Measurements from ENCODE around the gene CFAP410. TPM values are rescaled to one million over a fixed set of nuclear protein-coding genes. Genes with fewer than 3 reads are reported as not detected.

CFAP410 gene
- total RNA-seq, 1 donor from 2014 or later = 11.2 TPM

- no peak overlapping the region for H3K4me3 ChIP-seq (ENCODE audit: low read depth, low read length)
- TF ChIP-seq CTCF (conservative IDR thresholded peaks at IDR 0.05; ENCODE audit: low read depth, low read length) = no peak
- no peak for DNase-seq (ENCODE audit: low read depth)
These were observed 36.6 kb upstream of the CFAP410 start for GRCh38 chr21:44375761-44376241.

GRCh38 chr21:44375281-44375651 is 36.1 kb upstream of the CFAP410 start:
- H3K4me3 ChIP-seq (ENCODE audit: low read depth, low read length) = no peak overlapping the region
- no peak for TF ChIP-seq CTCF (conservative IDR thresholded peaks at IDR 0.05; ENCODE audit: low read depth, low read length)
- no peak for DNase-seq (ENCODE audit: low read depth)

- no peak for TF ChIP-seq CTCF (conservative IDR thresholded peaks at IDR 0.05; ENCODE audit: low read depth, low read length)
- DNase-seq (ENCODE audit: low read depth) = no peak
- H3K4me3 ChIP-seq (ENCODE audit: low read depth, low read length) = no peak overlapping the region
These were observed 35.6 kb upstream of the CFAP410 start for GRCh38 chr21:44374601-44375280.

GRCh38 chr21:44372616-44373015 is 33.4 kb upstream of the CFAP410 start:
- H3K4me3 ChIP-seq (ENCODE audit: low read depth, low read length) = no peak overlapping the region
- DNase-seq (ENCODE audit: low read depth) = no peak
- TF ChIP-seq CTCF (conservative IDR thresholded peaks at IDR 0.05; ENCODE audit: low read depth, low read length) = no peak

- no peak overlapping the region for H3K4me3 ChIP-seq (ENCODE audit: low read depth, low read length)
- no peak for DNase-seq (ENCODE audit: low read depth)
- TF ChIP-seq CTCF (conservative IDR thresholded peaks at IDR 0.05; ENCODE audit: low read depth, low read length) = no peak
These were observed 32.4 kb upstream of the CFAP410 start for GRCh38 chr21:44371596-44371995.

DNA sequence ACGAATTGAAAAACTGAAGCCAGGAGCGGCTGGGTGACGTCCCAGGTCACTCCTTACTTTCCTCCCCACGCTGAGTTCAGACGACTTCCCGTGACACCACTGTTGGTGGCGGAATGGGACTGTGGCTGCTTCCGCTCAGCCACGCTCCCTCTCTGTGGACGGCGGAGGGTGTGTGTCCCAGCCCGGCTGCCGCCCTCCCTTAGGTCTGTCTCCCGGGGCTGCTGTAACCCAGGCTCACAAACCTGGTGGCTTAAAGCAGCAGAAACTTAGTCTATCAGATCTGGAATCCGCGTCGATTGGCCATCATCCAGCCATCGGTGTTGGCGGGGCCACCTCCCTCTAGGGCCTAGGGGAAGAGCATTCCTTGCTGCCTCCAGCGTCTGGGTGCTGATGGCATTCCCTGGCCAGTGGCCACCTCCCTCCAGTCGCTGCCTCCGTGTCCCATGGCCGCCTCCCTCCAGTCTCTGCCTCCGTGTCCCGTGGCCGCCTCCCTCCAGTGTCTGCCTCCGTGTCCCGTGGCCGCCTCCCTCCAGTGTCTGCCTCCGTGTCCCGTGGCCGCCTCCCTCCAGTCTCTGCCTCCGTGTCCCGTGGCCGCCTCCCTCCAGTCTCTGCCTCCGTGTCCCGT is 31.7 kb upstream of the CFAP410 start:
- no peak for DNase-seq (ENCODE audit: low read depth)
- TF ChIP-seq CTCF (conservative IDR thresholded peaks at IDR 0.05; ENCODE audit: low read depth, low read length) = no peak
- no peak overlapping the region for H3K4me3 ChIP-seq (ENCODE audit: low read depth, low read length)
